Measurements from ENCODE around the gene BAIAP2L2.

BAIAP2L2 gene

GRCh38 chr22:38115423-38116205, 5.1 kb upstream of the BAIAP2L2 start:
- no peak for DNase-seq (ENCODE audit: low read depth in 1 of 2, low spot score in 1 of 2)
- Histone ChIP-seq H3K27ac (replicated peaks) (no peak overlapping the region), H3K27me3 (ENCODE audit: insufficient read depth, poor library complexity, severe bottlenecking) (no peaks in the 10 kb centered on the region), H3K4me3 (replicated peaks; ENCODE audit: insufficient read depth, low read length) (no peak overlapping the region)
- TF ChIP-seq POLR2AphosphoS5 (IDR thresholded peaks at IDR 0.05; ENCODE audit: low read depth) (no peak), SPI1 (IDR thresholded peaks at IDR 0.05; ENCODE audit: borderline replicate concordance, low read depth) (no peak), GABPA (IDR thresholded peaks at IDR 0.05; ENCODE audit: low read depth) (no peak)
- TF ChIP-seq, protein P1, sequence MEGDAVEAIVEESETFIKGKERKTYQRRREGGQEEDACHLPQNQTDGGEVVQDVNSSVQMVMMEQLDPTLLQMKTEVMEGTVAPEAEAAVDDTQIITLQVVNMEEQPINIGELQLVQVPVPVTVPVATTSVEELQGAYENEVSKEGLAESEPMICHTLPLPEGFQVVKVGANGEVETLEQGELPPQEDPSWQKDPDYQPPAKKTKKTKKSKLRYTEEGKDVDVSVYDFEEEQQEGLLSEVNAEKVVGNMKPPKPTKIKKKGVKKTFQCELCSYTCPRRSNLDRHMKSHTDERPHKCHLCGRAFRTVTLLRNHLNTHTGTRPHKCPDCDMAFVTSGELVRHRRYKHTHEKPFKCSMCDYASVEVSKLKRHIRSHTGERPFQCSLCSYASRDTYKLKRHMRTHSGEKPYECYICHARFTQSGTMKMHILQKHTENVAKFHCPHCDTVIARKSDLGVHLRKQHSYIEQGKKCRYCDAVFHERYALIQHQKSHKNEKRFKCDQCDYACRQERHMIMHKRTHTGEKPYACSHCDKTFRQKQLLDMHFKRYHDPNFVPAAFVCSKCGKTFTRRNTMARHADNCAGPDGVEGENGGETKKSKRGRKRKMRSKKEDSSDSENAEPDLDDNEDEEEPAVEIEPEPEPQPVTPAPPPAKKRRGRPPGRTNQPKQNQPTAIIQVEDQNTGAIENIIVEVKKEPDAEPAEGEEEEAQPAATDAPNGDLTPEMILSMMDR (IDR thresholded peaks at IDR 0.05; ENCODE audit: insufficient read depth, low read length) = no peak
- TF ChIP-seq, protein P2, sequence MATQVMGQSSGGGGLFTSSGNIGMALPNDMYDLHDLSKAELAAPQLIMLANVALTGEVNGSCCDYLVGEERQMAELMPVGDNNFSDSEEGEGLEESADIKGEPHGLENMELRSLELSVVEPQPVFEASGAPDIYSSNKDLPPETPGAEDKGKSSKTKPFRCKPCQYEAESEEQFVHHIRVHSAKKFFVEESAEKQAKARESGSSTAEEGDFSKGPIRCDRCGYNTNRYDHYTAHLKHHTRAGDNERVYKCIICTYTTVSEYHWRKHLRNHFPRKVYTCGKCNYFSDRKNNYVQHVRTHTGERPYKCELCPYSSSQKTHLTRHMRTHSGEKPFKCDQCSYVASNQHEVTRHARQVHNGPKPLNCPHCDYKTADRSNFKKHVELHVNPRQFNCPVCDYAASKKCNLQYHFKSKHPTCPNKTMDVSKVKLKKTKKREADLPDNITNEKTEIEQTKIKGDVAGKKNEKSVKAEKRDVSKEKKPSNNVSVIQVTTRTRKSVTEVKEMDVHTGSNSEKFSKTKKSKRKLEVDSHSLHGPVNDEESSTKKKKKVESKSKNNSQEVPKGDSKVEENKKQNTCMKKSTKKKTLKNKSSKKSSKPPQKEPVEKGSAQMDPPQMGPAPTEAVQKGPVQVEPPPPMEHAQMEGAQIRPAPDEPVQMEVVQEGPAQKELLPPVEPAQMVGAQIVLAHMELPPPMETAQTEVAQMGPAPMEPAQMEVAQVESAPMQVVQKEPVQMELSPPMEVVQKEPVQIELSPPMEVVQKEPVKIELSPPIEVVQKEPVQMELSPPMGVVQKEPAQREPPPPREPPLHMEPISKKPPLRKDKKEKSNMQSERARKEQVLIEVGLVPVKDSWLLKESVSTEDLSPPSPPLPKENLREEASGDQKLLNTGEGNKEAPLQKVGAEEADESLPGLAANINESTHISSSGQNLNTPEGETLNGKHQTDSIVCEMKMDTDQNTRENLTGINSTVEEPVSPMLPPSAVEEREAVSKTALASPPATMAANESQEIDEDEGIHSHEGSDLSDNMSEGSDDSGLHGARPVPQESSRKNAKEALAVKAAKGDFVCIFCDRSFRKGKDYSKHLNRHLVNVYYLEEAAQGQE (IDR thresholded peaks at IDR 0.05; ENCODE audit: insufficient replicate concordance, low read depth) = no peak

DNA sequence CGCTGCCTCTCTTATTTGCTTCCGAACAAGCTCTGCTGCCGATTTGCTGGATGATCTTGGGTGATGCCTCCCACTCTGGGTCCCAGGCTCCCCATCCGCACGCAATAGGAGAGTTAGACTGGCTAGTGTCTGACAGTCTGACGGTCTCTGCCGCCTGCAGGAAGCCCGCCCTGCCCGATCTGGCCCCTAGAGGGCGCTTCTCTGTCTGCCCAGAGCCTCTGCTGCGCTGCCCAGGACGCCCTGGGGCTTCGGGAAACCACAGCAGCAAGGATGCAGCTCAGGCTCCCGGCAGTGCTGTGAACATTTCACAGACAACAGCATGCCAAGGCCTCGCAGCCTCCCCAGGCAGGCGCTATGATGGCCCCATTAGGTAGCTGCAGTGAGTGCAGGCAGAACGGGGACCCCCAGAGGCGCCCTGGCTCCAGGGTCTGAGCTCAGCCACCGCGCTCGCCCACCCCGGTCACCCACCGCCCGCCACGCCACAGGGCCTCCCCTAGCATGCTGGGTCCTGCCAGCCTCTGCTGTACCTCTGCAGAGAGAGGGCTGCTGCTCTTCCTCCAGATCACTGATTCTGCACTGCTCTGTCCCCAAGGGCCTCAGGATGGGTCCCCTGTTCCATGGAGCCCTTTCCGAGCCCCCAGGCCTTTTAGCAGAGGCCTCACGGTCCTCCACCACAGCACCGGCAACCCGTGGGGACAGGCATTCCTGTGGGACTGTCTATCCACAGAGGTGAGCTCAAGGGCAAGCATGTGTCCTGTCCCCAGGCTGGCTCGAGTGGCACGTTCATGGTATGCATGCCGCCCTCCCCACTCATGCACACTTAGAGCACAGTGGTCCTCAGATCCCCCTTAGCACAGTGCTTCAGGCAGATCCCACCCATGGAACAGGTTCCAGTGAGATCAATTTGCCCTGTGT, 4.3 kb upstream of the BAIAP2L2 start:
- DNase-seq (ENCODE audit: low read depth in 1 of 2, low spot score in 1 of 2) = peak; percentile 51 to 79
- TF ChIP-seq POLR2AphosphoS5 (IDR thresholded peaks at IDR 0.05; ENCODE audit: low read depth) (no peak), SPI1 (IDR thresholded peaks at IDR 0.05; ENCODE audit: borderline replicate concordance, low read depth) (no peak), GABPA (IDR thresholded peaks at IDR 0.05; ENCODE audit: low read depth) (no peak)
- TF ChIP-seq, protein P2 (IDR thresholded peaks at IDR 0.05; ENCODE audit: insufficient replicate concordance, low read depth) = no peak
- TF ChIP-seq, protein P1 (IDR thresholded peaks at IDR 0.05; ENCODE audit: insufficient read depth, low read length) = peak; percentile 98
- no peak overlapping the region for H3K4me3 ChIP-seq (replicated peaks; ENCODE audit: insufficient read depth, low read length)
- no peaks in the 10 kb centered on the region for H3K27me3 ChIP-seq (ENCODE audit: insufficient read depth, poor library complexity, severe bottlenecking)
- H3K27ac ChIP-seq (replicated peaks) = no peak overlapping the region

GRCh38 chr22:38112381-38112780, 1.9 kb upstream of the BAIAP2L2 start:
- Histone ChIP-seq H3K27ac (replicated peaks) (no peak overlapping the region), H3K4me3 (replicated peaks; ENCODE audit: insufficient read depth, low read length) (no peak overlapping the region), H3K27me3 (ENCODE audit: insufficient read depth, poor library complexity, severe bottlenecking) (no peaks in the 10 kb centered on the region)
- DNase-seq (ENCODE audit: low read depth in 1 of 2, low spot score in 1 of 2) = no peak
- TF ChIP-seq SPI1 (IDR thresholded peaks at IDR 0.05; ENCODE audit: borderline replicate concordance, low read depth) (no peak), POLR2AphosphoS5 (IDR thresholded peaks at IDR 0.05; ENCODE audit: low read depth) (no peak), GABPA (IDR thresholded peaks at IDR 0.05; ENCODE audit: low read depth) (no peak)
- TF ChIP-seq, protein P2 (IDR thresholded peaks at IDR 0.05; ENCODE audit: insufficient replicate concordance, low read depth) = no peak
- TF ChIP-seq, protein P1 (IDR thresholded peaks at IDR 0.05; ENCODE audit: insufficient read depth, low read length) = no peak

Measured in HL-60 (cell line).